HG03432 (cell line): Measurements from ENCODE around the gene ABCD3.
"Not testable (repeated sequence)": the region's sequence is repeated elsewhere in the genome, so short reads cannot be mapped to it uniquely, and the experiment has no call there.

Experiments used
- ATAC-seq: cut with Tn5 transposase; IDR thresholded peaks from one replicate; pipeline ENCODE4 v1.9.1; 2021; ENCODE audit warnings: mild to moderate bottlenecking, moderate library complexity; ENCODE audit not compliant: unreplicated experiment

The ABCD3 gene

DNA sequence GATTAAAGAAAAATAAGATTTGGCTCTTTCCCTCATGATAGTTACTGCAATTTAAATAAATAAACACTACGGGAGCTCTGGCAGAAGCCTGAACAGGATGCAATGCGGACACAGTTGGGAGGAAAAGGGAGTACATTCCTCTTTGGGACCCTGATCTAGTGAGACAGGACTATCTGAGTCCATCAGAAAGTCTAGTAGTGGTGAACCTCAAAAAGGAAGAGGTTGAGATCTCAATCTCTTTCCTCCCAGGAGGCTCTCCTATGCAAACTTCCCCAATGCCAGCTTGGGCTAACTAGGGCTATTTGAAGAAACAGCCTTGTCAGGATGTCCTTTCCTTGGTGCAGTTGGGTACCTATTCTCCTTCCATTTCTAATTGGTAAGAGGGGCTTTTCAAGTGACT lies 4.9 kb upstream of the ABCD3 start:
- ATAC-seq, result no peak

DNA sequence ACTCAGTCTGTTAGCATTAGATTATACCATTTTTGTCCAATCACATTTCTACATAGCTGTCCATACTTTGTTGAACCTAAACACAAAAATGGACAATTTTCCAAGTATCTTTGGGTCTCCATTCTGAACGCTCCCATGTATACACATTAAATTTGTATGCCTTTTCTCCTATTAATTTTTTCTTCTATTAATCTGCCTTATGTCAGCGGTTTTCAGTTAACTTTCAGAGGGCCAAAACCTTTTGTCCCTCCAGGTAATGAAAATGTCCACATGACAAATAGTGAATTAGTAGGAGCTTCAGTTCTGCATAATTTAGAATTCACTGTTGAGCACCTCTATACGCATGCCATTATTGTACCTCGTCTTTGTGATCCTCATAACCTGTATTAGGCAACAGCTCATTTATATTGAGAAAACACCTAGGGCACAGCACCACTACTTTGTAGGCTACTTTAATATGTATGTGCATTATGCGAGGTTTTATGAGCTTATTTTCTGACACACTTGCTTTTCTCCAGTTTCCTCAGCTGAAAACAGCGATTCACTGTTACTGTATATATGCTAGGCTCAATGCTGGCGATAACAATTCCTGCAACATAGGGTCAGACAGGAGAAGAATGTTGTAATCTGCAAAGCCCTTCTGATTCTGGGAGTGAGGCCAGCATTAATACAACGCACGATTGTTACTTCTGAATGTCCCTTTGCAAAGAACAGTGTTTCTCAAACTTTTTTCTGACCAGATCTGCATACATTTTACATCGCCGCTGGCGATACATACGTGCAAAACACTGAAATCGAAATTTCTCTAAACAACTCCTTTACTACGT lies 1.1 kb upstream of the ABCD3 start:
- ATAC-seq, result no peak

DNA sequence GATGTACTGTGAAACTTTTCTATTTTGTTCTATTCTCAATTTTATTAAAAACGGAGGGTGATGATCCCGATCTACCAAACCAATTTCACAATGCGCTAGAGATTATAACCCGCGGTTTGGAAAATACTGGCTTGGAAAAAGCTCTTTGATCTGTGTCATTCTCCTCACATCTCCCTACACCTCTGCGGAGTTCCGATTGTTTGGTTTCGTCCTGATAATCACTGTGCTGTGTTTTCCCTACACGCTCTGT lies 536 bp upstream of the ABCD3 start:
- no peak for ATAC-seq

DNA sequence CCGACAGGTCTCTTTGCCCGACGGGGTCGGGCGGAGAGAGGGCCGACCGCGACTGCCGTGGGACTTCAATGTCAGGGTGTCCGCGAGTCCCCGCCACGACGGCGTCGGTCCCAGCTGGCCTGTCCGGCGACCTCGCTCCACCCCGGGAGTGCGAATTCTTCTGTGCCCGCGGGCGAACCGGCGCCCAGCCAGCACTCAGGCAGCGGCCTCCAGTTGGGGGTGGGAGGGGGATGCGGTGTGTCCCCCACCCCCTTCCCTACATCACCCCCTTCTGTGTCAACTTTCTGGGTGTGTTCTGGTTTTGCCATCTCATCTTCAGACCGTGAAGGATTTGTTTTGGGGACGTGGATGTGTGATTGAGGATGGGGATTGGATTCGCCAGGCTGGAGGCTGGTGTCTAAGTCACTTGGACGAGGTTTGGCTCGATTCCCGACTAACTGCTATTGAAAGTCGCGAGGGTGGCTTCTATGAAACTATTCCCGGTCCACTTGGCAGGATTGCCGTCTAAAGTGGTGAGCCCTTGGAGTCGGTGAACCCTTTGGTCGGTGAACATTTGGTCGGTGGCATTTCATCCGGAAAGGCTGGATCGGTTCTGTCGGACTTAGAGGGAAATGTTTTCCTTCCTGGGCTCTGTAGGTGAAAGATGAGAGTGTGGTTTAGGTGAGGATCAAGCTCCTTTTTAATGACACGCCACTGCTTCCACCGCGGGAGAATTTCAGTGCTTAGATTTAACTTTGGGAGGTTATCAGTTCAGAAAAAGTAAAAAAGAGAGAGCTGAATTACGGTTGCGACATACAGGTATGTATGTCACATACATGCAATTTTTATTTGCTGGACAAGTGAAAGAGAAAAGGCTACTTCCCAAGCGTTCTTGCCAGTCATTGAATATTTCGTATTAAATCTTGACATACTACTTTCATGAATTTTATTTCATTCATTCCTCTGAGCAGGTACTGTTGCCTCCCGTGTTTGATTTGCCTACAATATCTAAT lies 771 bp downstream of the ABCD3 start:
- peak; percentile 28 for ATAC-seq

DNA sequence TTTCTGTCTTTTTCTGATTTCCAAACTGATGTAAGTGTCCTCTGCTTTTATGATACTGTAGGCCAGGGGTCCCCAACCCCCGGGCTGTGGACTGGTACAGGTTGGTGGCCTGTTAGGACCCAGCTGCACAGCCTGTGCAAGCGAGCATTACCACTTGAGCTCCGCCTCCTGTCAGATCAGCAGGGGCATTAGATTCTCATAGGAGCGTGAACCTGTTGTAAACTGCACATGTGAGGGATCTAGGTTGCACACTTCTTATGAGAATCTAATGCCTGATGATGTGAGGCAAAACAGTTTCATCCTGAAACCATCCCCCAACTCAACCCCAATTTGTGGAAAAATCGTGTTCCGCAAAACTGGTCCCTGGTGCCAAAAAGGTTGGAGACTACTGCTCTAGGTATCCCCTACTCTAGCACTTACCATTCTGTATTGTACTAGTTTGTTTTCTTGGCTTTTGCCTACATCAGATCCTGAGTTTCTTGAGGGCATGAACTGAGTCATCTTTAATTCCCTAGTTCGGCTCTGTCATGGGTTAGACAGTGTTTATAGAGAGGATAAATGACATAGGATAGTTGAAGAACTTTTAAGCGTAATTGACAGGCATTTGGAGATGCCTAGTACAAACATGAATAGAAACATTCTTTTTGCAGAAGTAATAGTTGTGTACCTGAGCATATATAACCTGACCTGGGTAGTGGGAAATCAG lies 4.1 kb downstream of the ABCD3 start:
- ATAC-seq, result no peak

DNA sequence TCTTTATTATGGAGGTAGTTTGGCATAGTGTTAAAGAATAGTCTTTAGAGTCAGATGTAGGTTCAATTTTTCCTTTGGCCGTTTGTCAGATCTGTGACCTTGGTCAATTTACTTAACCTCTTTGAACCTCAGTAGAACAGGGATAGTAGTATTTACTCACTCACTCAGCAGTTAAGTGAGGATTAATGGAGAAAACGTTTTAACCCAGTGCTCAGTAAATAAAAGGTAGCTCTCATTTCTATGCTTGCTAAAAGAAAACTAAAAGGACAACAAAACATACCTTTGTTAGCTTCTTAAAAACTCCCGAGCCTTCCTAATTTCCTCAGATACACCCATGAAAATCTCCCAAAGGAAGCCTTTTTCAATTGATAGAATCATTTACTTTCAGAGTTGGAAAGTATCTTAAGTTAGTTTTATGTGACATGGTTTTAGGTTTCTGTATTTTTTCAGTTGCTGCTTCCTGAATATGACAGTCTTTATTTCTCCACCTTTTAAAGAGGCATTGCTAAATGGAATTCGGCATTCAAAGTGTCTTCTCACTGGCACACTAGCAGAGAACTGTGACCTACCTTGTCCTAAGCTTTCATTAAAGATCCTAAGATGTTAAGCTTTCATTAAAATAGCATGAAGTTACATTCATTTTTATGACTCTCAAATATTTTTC lies 7.8 kb downstream of the ABCD3 start:
- ATAC-seq, result no peak

DNA sequence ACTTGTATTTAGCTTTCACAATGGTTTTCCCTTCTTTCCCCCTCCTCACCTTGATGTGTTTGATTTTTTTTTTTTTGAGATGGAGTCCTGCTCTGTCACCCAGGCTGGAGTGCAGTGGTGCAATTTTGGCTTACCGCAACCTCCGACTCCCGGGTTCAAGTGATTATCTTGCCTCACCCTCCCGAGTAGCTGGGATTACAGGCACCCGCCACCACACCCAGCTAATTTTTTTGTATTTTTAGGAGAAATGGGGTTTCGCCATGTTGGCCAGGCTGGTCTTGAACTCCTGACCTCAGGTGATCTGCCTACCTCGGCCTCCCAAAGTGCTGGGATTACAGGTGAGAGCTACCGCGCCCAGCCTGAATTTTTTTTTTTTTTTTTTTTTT lies 8.3 kb downstream of the ABCD3 start:
- ATAC-seq, result not testable (repeated sequence)

DNA sequence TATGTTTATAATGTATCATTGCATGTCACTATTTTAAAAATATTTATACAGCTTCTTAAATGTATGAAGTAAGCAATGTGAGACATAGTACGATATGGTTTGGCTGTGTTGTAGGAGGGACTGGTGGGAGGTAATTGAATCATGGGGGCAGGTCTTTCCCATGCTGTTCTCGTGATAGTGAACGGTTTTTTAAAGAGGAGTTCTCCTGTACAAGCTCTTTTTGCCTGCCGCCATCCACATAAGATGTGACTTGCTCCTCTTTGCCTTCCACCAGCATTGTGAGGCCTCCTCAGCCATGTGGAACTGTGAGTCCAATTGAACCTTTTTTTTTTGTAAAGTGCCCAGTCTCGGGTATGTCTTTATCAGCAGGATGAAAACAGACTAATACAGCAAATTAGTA lies 10.3 kb downstream of the ABCD3 start:
- ATAC-seq, result no peak

DNA sequence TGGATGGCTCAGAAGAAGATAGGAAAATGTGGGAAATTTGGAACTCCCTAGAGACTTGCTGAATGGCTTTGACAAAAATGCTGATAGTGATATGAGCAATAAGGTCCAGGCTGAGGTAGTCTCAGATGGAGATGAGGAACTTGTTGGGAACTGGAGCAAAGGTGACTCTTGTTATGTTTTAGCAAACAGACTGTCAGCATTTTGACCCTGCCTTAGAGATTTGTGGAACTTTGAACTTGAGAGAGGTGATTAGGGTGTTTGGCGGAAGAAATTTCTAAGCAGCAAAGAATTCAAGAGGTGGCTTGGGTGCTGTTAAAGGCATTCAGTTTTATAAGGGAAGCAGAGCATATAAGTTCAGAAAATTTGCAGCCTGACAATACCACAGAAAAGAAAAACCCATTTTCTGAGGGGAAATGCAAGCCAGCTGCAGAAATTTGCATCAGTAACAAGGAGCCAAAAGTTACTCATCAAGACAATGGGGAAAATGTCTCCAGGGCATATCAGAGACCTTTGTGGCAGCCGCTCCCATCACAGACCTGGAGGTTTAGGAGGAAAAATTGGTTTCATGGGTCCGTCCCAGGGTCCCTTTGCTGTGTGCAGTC lies 10.8 kb downstream of the ABCD3 start:
- not testable (repeated sequence) for ATAC-seq

DNA sequence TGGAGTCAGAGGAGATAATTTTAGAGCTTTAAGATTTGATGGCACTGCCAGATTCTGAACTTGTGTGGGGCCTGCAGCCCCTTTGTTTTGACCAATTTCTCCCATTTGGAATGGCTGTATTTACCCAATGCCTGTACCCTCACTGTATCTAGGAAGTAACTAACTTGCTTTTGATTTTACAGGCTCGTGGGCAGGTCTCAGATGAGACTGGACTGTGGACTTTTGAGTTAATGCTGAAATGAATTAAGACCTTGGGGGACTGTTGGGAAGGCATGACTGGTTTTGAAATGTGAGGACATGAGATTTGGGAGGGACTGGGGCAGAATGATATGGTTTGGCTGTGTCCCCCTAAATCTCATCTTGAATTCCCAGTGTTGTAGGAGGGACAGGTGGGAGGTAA lies 11.9 kb downstream of the ABCD3 start:
- ATAC-seq, result not testable (repeated sequence)

DNA sequence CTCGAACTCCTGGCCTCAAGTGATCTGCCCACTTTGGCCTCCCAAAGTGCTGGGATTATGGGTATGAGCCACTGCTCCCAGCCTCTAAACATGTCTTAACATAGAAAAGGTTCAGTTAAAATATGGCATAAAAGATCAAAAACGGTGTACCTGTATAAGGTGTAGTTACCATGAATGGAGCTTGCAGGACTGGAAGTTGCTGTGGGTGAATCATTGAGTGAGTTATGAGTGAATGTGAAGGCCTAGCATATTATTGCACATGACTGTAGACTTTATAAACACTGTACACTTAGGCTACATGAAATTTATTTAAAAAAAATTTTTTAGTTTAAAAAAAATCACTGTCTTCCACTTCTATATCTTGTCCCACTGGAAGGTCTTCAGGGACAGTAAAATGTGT lies 15.7 kb downstream of the ABCD3 start:
- no peak for ATAC-seq

DNA sequence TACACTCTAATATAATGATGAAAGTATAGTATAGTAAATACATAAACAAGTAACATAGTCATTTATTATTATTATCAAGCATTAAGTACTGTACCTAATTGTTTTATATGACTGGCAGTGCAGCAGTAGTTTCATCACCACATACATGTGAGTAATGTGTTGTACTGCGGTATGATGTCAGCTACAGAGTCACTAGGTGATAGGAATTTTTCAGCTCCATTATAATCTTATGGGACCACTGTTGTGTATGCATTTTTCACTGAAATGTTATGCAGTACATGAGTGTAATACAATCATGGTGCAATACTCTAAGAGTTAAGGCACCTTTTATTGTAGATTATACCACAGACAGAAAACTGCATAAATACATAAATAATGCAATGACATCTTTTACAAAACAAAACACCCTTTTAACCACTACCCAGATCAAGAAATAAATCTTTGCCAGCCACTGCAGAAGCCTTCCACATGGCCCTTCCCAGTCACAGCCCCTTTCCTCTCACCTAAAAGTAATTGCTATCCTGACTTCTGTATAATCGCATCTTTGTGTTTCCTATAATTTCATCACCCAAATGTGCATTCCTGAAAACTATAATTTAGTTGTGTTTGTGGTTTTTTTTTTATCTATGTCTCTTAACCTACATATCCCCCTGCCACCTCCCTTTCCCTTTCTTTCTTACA lies 16.3 kb downstream of the ABCD3 start:
- no peak for ATAC-seq

DNA sequence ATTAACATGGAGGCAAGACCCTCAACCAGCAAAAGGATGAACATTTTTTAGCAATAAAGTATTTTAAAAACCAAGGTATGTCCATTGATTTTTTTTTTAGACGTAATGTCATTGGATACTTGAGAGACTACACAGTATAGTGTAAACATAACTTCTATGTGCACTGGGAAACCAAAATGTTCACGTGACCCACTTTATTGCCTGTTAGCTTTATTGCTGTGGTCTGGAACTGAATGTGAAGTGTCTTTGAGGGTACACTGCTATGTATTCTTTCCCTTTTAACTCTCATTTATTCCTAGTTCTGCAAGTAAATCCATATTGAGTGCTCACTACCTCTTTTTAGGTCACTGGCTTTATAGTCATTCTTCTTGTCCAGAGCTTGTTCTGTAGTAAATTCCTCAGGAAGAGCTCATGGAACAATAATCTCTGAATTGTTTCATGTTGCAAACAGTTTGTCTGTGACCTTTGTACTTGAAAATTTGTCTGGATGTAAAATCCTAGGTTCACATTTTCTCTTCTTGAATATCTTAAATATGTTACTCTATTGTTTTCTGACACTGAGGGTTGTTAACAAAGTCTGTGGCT lies 20.6 kb downstream of the ABCD3 start:
- ATAC-seq, result no peak

DNA sequence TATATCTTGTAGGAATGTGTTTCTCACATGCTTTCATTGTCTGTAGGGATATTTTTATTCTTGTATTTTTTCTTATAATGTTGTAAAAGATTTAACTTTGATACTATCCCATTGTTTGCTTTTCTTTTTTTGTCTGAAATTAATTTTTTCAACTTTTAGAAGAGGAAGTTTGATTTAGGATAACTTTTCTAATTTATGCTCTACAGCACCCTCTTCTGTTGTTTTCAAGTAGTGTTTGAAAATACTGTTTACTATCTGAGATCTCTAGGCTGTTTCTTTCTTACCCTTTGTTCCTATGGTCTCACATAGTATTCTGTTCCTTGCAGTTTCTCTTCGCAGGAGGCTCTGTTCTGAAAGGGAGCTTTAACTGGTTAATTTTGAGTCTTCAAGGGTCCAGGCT lies 21.9 kb downstream of the ABCD3 start:
- ATAC-seq, result no peak

DNA sequence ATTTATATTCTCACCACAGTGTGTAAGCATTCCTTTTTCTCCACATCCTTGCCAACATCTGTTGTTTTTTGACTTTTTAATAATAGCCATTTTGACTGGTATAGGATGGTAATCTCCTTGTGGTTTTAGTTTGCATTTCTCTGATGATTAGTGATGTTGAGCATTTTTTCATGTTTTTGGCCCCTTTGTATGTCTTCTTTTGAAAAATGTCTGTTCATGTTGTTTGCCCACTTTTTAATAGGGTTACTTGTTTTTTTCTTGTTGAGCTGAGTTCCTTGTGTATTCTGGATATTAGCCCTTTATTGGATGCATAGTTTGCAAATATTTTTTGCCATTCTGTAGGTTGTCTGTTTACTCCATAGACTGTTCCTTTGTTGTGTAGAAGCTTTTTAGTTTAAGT lies 24.9 kb downstream of the ABCD3 start:
- ATAC-seq, result not testable (repeated sequence)

DNA sequence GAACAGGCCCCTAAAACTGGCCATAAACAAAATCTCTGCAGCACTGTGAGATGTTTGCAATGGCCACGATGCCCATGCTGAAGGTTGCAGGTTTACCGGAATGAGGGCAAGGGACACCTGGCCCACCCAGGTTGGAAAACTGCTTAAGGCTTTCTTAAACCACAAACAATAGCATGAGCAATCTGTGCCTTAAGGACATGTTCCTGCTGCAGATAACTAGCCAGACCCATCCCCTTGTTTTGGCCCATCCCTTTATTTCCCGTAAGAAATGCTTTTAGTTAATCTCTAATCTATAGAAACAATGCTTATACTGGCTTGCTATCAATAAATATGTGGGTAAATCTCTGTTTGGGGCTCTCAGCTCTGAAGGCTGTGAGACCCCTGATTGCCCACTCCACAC lies 26.6 kb downstream of the ABCD3 start:
- ATAC-seq, result not testable (repeated sequence)

DNA sequence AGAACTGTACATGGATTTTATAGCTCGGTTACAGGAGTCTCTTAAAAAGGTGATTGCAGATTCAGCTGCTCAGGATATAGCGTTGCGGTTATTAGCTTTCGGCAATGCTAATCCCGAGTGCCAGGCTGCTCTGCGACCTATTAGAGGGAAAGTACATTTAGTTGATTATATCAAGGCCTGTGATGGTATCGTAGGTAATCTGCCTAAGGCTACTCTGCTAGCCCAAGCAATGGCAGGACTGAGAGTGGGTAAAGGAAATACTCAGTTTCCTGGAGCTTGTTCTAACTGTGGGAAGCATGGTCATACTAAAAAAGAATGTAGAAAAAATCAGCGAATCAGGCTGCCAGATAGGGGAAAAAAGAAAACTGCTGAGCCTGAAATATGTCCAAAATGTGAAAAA lies 27.5 kb downstream of the ABCD3 start:
- not testable (repeated sequence) for ATAC-seq

DNA sequence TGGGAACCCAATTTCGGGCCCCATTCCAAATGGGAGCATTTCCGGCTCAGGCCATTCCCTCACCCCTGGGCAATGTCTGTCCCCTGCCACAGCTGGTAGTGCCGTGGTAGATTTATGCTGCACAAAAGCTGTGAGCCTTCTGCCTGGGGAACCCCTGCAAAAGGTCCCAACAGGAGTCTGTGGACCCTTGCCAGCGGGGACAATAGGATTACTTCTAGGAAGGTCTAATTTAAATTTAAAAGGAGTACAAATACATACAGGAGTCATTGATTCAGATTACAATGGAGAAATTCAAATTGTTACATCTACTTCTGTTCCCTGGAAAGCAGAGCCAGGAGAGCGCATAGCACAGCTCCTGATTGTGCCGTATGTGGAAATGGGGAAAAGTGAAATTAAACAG lies 28.0 kb downstream of the ABCD3 start:
- ATAC-seq, result not testable (repeated sequence)

DNA sequence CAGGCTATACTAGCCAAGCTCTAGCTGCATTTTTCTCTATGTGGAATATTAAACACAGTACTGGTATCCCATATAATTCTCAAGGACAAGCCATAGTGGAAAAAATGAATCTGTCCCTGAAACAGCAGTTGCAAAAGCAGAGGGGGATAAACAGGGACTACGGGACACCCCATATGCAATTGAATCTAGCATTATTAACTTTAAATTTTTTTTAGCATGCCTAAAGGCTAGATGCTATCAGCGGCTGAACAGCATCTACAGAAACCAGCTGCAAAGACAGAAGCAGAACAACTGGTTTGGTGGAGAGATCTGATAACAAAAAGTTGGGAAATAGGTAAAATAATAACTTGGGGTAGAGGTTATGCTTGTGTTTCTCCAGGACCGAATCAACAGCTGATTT lies 30.6 kb downstream of the ABCD3 start:
- ATAC-seq, result not testable (repeated sequence)

DNA sequence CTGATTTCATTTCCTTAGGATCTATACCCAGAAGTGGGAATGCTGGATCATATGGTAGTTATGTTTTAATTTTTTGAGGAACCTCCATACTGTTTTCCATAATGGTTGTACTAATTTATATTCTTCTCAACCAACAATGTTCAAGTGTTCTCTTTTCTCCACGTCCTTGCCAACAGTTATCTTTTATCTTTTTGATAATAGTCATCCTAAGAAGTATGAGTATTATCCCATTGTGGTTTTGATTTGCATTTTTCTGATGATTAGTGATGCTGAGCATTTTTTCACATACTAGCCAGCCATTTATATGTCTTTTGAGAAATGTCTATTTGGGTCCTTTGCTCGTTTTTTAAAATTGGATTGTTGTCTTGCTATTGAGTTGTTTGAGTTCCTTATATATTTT lies 38.5 kb downstream of the ABCD3 start:
- ATAC-seq, result no peak
